NT2/D1 (cell line): ENCODE results near the gene PARP11.

Experiments
- DNase-seq: peaks from one replicate; pipeline ENCODE4 v3.0.0-alpha.2; 2011; ENCODE audit warnings: low read depth, low spot score
- H3K27me3 ChIP-seq: 2 replicates; pipeline ENCODE4 v1.6.0; 2011; ENCODE audit warnings: mild to moderate bottlenecking; ENCODE audit not compliant: insufficient read length, insufficient read depth
- H3K36me3 ChIP-seq: 2 replicates; pipeline ENCODE4 v1.6.1; 2011; ENCODE audit warnings: mild to moderate bottlenecking, low read length, mixed read lengths; ENCODE audit not compliant: insufficient read depth, insufficient read length
- H3K4me1 ChIP-seq: 2 replicates; pipeline ENCODE4 v1.5.1; 2011; ENCODE audit not compliant: insufficient read depth, insufficient read length
- H3K4me3 ChIP-seq: 2 replicates; pipeline ENCODE4 v1.5.1; 2011; ENCODE audit warnings: low read depth; ENCODE audit not compliant: insufficient read length
- H3K9ac ChIP-seq: 2 replicates; pipeline ENCODE4 v1.6.0; 2011; ENCODE audit warnings: low read depth; ENCODE audit not compliant: insufficient read length
- H3K9me3 ChIP-seq: 2 replicates; pipeline ENCODE4 v1.5.1; 2011; ENCODE audit warnings: mild to moderate bottlenecking, low read length; ENCODE audit not compliant: insufficient read depth
- SUZ12 ChIP-seq: IDR thresholded peaks from 2 replicates; pipeline ENCODE4 v1.6.1; 2011; ENCODE audit not compliant: insufficient read length, insufficient read depth; ENCODE audit errors: extremely low read depth
- YY1 ChIP-seq: IDR thresholded peaks from 2 replicates; pipeline ENCODE4 v1.6.1; 2011; ENCODE audit not compliant: insufficient read length, insufficient read depth
- ZNF274 ChIP-seq: IDR thresholded peaks from 2 replicates; pipeline ENCODE4 v1.6.1; 2011; ENCODE audit warnings: mild to moderate bottlenecking, low read depth, low read length

PARP11 gene

GRCh38 chr12:3836641-3837040 is 36.6 kb downstream of the PARP11 start:
- no peak for DNase-seq
- TF ChIP-seq YY1 (no peak), ZNF274 (no peak), SUZ12 (no peak)
- no peaks in the 10 kb centered on the region for H3K4me1 ChIP-seq
- no peaks in the 10 kb centered on the region; the same call in 1 of the 2 replicates for H3K9me3 ChIP-seq
- peaks cover 3% of the 10 kb centered on the region for H3K36me3 ChIP-seq
- H3K9ac ChIP-seq, result no peak overlapping the region
- H3K4me3 ChIP-seq, result no peak overlapping the region
- no peaks in the 10 kb centered on the region for H3K27me3 ChIP-seq

- no peaks in the 10 kb centered on the region; the same call in 1 of the 2 replicates for H3K9me3 ChIP-seq
- H3K9ac ChIP-seq, result no peak overlapping the region
- no peaks in the 10 kb centered on the region for H3K36me3 ChIP-seq
- TF ChIP-seq ZNF274, result no peak
- TF ChIP-seq SUZ12, result no peak
- TF ChIP-seq YY1, result no peak
- no peaks in the 10 kb centered on the region for H3K4me1 ChIP-seq
- H3K4me3 ChIP-seq, result no peak overlapping the region
- DNase-seq, result no peak
- H3K27me3 ChIP-seq, result no peaks in the 10 kb centered on the region
These were observed 37.3 kb downstream of the PARP11 start for GRCh38 chr12:3835914-3836313.

GRCh38 chr12:3834774-3835173 is 38.4 kb downstream of the PARP11 start:
- no peak for DNase-seq
- H3K9ac ChIP-seq, result no peak overlapping the region
- no peaks in the 10 kb centered on the region for H3K27me3 ChIP-seq
- H3K4me1 ChIP-seq, result no peaks in the 10 kb centered on the region
- TF ChIP-seq SUZ12 (no peak), ZNF274 (no peak), YY1 (no peak)
- H3K36me3 ChIP-seq, result no peaks in the 10 kb centered on the region
- H3K4me3 ChIP-seq, result no peak overlapping the region
- no peaks in the 10 kb centered on the region; the same call in 1 of the 2 replicates for H3K9me3 ChIP-seq

DNA sequence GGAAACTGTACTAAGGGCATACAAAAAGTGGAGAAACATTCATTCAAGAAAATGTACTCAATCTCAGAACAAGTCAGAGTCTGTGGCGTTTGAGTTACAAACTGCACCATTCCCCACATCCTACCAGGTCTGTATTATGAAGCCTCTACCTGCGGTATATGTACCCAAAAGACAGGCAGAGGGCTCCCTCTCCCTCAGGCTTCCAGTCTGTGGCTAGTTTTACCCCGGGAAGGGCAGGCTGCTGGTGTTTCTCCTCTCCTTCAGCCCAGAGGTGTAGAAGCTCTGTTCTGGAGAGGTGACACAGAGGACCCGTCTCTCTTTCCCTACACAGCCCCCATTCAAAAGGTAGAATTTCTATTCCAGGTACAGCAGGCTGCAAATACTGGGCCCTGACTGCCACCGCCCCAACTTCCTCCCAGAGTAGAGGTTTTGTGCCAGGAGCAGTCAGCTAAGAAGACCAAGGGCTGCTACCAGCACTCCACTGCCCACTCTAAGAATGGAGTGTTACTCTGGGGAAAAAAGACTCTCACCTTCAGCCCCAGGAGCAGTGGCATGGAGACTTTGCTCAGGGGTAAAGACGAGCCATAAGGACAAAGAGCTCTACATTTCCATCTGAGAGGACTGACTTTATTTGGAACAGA is 39.4 kb downstream of the PARP11 start:
- TF ChIP-seq YY1 (no peak), SUZ12 (no peak), ZNF274 (no peak)
- Histone ChIP-seq H3K27me3 (no peaks in the 10 kb centered on the region), H3K9ac (no peak overlapping the region), H3K36me3 (no peaks in the 10 kb centered on the region), H3K9me3 (no peaks in the 10 kb centered on the region; the same call in 1 of the 2 replicates), H3K4me3 (no peak overlapping the region), H3K4me1 (no peaks in the 10 kb centered on the region)
- DNase-seq, result peak; percentile 44

- no peaks in the 10 kb centered on the region for H3K4me1 ChIP-seq
- no peak for DNase-seq
- no peak overlapping the region for H3K4me3 ChIP-seq
- TF ChIP-seq ZNF274, result no peak
- TF ChIP-seq SUZ12, result no peak
- TF ChIP-seq YY1, result no peak
- H3K27me3 ChIP-seq, result no peaks in the 10 kb centered on the region
- no peaks in the 10 kb centered on the region for H3K9me3 ChIP-seq
- H3K36me3 ChIP-seq, result no peaks in the 10 kb centered on the region
- no peak overlapping the region for H3K9ac ChIP-seq
These were observed 40.5 kb downstream of the PARP11 start for GRCh38 chr12:3832738-3833137.

DNA sequence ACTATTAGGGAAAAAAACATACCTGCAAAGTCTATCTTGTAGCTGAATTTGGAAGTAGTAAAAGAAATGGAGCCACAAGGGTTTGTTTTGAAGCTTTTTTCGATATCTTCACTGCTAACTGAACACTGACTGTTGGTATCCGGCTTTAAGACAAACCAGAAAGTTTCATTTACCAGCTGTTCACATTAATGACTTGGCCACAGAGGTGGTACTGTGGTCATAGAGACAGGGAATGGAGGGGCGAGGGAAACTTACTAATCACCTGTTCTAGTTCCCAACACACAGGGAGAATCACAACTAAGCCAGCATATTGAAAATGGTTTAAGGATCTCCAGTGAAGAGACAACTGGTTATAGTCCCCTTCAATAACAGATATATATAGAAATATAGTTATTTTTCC is 44.3 kb downstream of the PARP11 start:
- Histone ChIP-seq H3K4me1 (no peaks in the 10 kb centered on the region), H3K36me3 (peaks cover 8% of the 10 kb centered on the region), H3K4me3 (no peak overlapping the region), H3K9me3 (no peaks in the 10 kb centered on the region), H3K27me3 (no peaks in the 10 kb centered on the region), H3K9ac (no peak overlapping the region)
- TF ChIP-seq SUZ12, result no peak
- no peak for TF ChIP-seq YY1
- TF ChIP-seq ZNF274, result no peak
- DNase-seq, result no peak

GRCh38 chr12:3827301-3828000 is 45.7 kb downstream of the PARP11 start:
- TF ChIP-seq ZNF274, result no peak
- TF ChIP-seq YY1, result no peak
- no peak for TF ChIP-seq SUZ12
- no peaks in the 10 kb centered on the region for H3K4me1 ChIP-seq
- no peak overlapping the region for H3K4me3 ChIP-seq
- H3K9ac ChIP-seq, result no peak overlapping the region
- H3K9me3 ChIP-seq, result no peaks in the 10 kb centered on the region
- H3K36me3 ChIP-seq, result peaks cover 8% of the 10 kb centered on the region
- no peaks in the 10 kb centered on the region for H3K27me3 ChIP-seq
- DNase-seq, result no peak
